NCI-H2107 (cell line): Measurements from ENCODE around the gene ZNF358.

Experiments
- DNase-seq: peaks from one replicate; lab custom pipeline; 2025; lab: John Stamatoyannopoulos, UW

Gene ZNF358

DNA sequence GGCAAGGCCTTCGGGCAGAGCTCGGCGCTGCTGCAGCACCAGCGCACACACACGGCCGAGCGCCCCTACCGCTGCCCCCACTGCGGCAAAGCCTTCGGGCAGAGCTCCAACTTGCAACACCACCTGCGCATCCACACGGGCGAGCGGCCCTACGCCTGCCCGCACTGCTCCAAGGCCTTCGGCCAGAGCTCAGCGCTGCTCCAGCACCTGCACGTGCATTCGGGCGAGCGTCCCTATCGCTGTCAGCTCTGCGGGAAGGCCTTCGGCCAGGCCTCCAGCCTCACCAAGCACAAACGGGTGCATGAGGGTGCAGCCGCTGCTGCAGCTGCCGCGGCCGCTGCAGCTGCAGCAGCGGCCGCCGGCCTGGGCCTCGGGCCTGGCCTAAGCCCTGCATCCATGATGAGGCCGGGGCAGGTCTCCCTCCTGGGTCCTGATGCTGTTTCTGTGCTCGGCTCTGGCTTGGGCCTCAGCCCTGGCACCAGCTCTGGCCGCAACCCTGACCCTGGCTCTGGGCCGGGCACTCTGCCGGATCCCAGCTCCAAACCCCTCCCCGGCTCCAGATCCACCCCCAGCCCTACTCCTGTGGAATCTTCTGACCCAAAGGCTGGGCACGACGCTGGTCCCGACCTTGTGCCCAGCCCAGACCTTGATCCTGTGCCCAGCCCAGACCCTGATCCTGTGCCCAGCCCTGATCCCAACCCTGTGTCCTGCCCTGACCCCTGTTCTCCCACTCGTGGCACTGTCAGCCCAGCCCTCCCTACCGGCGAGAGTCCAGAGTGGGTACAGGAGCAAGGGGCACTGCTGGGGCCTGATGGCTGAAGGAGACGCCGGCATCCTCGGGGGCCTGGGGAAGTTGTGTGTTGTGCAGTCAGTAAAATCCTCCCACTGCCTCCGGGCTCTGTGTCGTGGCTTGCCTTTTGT lies 4.5 kb downstream of the ZNF358 start:
- no peak for DNase-seq

DNA sequence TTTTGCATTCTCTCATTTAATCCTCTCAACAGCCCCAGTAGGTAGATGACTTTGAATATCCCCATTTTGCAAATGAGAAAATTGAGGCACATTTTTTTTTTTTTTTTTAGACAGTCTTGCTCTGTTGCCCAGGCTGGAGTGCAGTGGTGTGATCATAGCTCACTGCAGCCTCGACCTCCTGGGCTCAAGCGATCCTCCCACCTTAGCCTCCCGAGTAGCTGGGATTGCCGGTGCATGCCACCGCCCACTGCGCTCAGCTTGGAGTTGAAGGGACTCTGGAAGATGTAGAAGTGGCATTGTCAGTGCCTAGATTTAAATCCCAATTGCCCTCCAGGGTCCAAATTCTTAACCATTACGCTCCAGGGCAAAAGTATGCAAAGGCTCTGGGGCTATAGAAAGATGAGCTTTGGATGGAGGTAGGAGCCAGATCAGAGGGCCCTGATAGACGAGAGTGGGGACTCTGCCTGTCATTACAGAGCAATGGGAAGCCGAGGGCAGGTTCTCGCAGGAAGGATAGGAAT lies 5.7 kb downstream of the ZNF358 start:
- DNase-seq = no peak

DNA sequence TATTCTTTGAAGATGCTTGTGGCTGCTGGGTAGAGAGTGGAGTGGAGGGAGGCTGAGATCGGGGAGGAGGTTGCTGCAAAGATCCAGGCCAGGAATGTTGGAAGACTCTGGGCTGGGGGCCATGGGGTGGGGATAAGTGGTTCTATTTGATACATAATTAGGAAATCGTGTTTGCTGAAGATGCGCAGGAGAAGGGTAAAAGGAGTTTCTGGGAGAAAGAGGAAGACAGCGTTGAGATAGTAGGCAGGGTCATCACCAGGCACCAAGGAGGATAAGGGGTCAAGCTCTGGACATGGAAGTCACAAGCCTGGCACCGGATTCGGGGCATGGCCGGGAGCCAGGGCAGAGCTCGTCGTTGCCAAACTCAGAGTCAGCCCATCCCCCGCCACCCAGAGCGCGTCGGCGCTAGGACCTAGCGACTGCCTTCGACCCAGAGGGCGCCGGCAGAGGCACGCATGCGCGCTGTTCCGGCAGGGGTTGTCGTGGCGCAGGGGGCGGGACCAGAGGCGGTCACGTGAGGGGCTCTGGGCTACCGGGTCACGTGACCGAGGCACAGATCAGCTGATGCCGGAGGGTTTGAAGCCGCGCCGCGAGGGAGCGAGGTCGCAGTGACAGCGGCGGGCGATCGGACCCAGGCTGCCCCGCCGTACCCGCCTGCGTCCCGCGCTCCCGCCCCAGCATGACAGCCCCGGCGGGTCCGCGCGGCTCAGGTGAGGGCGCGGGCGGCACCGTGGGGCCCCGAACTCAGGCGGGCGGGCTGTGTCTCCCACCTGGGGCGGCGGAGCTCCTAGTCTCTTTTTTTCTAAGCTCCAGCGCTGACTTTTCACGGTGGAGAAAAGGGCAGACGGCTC lies 6.4 kb downstream of the ZNF358 start, which contains the start of gene MCOLN1:
MCOLN1 (plus strand) TSS at position 553 of the 851 bp plus-strand sequence; CDS start at position 680, 127 bp downstream.
- peak; percentile 98 for DNase-seq

DNA sequence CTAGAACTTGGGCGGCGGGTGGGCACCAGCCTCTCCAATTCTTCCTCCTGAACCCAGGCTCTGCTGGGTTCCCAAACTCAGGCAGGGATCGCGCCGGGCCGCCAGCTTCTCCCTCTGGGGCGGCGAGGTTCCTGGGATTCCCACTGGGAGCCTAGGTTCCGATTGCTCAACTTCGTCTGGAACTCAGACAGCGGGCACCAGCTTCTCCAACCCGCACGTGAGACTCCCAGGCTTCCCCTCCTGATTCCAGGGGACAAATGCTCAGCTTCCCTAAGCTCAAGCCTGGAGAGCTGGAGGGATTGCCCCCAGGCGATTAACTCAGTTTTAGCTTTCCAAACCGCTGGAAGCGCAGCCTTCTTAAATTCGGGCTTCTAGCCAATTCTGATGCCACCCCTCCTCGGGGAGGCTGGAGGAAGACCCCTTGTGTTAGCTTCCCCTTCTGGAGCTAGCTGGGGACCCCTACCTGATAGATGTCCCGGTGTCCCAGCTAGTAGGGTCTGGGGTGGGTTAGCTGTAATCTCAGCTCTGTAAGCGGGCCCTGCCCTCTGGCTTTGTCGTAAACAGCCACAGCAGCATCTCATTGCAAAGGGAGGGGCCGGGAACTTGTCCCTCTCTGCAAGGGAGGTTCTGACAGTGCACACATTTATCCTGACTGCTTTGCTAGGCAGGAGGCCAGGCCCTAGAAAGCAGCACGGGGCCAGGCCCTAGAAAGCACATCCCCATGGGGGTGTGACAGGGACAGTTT lies 7.2 kb downstream of the ZNF358 start:
- no peak for DNase-seq

DNA sequence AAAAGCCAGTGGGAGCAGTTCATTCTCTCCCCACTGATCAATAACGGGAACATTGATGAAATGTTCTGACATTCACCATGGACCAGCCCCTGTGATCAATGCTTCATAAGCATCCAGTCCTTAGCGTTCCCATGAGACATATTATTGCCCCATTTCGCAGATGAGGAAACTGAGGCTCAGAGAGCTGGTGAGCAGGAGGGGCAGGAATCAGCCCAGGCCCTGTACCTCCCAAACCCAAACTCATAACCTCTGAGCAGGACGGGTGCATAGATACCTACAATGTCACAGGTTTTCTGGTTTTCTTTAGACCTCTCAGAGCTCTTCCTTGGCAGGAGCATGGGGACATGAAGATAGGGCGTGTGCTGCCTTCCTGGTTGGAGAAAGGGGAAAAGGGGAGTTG lies 8.6 kb downstream of the ZNF358 start:
- DNase-seq = no peak

DNA sequence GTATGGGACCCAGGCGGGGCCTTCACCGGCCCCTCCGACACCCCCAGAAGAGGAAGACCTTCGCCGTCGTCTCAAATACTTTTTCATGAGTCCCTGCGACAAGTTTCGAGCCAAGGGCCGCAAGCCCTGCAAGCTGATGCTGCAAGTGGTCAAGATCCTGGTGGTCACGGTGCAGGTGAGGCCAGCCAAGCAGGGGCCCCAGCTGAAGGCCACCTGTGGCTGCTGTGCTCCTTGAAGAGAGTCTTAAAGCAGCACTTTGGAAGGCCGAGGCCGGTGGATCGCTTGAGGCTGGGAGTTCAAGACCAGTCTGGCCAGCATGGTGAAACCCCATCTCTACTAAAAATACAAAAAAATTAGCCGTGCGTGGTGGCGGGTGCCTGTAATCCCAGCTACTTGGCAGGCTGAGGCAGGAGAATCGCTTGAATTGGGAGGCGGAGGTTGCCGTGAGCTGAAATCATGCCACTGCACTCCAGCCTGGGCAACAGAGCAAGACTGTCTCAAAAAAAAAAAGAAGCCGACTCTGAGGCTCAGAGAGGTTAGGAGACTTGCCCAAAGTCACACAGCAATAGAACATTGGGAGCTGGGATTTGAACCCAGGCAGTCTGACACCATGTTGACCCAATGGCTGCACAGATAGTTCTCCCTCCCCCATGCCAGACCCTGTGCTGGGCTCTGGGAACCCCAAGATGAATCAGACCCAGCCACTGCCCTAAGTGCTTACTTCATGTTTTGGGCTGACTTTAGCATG lies 9.3 kb downstream of the ZNF358 start:
- DNase-seq = no peak

DNA sequence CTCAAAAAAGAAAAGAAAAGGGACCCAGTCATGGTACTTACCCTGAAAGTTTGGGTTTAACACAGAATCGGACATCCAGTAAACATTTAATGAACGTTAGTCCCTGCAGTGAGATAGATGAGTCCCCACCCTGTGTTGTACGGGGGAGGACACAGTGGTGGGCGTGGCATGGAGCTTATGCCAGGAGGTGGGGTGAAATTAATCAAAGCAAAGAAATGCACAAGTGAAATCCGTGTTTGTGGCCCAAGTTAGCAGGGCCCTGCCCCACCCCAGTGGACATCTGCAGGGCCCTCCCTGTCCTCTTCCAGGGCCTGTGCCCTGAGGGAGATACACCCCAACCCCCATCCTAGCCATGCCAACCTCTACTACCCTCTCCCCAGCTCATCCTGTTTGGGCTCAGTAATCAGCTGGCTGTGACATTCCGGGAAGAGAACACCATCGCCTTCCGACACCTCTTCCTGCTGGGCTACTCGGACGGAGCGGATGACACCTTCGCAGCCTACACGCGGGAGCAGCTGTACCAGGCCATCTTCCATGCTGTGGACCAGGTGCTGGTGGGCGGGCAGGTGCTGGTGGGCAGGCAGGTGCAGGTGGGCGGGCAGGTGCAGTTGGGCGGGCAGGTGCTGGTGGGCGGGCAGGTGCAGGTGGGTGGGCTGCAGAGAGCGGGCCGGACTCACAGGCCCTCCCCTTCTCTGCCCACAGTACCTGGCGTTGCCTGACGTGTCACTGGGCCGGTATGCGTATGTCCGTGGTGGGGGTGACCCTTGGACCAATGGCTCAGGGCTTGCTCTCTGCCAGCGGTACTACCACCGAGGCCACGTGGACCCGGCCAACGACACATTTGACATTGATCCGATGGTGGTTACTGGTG lies 10.4 kb downstream of the ZNF358 start:
- DNase-seq = no peak

DNA sequence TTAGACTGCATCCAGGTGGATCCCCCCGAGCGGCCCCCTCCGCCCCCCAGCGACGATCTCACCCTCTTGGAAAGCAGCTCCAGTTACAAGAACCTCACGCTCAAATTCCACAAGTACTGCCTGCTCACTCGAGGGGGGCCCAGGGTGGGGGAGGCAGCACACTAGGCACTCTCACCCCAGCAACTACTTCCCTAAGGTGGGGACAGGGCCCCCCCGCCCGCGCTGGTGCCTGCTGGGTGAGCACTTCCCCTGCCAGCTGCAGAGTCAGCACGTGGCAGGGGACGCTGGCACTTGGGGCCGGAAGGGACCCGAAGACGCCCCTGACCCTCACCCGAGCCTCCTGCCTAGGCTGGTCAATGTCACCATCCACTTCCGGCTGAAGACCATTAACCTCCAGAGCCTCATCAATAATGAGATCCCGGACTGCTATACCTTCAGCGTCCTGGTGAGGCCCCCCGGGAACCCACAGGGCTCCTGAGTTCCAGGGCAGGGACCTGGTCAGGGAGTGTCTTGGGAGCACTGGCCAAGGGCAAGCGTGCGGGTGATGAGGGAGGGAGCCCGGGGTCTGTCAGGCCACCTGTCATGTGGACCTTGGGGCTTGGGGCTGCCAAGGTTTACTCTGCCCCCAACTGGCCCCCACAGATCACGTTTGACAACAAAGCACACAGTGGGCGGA lies 11.8 kb downstream of the ZNF358 start:
- DNase-seq = no peak

DNA sequence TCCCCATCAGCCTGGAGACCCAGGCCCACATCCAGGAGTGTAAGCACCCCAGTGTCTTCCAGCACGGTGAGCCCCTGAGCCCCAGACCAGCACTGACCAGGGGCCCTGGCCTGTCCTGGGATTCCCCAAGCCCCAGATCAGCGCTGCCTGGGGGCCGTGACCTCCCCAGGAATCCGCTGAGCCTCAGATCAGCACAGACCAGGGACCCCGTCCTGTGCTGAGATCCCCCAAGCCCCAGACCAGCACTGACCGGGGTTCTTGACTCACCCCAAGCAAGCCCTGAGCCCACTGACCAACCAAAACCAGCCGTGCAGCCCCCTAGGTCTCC lies 12.3 kb downstream of the ZNF358 start:
- no peak for DNase-seq

DNA sequence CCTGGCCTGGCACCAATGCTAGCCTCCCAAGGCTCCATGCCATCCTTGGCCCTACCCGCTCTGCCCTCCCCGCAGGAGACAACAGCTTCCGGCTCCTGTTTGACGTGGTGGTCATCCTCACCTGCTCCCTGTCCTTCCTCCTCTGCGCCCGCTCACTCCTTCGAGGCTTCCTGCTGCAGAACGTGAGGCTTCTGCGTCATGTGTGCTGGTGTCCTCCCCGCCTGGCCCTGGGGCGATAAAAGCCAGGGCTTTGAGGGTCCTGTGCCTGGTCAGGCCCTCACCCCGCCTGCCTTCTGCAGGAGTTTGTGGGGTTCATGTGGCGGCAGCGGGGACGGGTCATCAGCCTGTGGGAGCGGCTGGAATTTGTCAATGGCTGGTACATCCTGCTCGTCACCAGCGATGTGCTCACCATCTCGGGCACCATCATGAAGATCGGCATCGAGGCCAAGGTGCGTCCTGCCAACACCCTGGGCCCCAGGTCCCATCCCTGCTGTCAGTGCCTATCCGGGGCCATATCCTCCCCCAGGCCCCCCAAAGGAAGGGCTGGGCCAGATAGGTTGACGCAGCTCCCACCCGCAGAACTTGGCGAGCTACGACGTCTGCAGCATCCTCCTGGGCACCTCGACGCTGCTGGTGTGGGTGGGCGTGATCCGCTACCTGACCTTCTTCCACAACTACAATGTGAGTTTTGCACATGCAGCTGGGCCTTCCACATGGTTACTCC lies 12.8 kb downstream of the ZNF358 start:
- no peak for DNase-seq

DNA sequence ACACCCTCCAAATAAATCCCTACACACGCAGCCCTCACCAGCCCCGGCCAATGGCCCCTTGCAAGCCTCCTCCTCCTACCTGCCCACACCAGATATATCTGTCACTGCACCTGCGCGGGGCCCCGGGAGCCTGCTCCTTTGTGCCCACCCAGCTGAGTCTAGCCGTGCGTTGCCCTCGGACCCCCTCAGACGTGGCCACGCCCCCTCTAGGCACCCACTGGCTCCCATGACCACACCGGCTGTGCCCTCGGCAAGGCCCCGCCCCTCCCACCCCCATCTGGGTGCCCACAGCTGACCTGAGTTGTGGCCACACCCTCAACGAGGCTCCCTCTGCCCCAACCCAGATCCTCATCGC lies 13.3 kb downstream of the ZNF358 start:
- no peak for DNase-seq

DNA sequence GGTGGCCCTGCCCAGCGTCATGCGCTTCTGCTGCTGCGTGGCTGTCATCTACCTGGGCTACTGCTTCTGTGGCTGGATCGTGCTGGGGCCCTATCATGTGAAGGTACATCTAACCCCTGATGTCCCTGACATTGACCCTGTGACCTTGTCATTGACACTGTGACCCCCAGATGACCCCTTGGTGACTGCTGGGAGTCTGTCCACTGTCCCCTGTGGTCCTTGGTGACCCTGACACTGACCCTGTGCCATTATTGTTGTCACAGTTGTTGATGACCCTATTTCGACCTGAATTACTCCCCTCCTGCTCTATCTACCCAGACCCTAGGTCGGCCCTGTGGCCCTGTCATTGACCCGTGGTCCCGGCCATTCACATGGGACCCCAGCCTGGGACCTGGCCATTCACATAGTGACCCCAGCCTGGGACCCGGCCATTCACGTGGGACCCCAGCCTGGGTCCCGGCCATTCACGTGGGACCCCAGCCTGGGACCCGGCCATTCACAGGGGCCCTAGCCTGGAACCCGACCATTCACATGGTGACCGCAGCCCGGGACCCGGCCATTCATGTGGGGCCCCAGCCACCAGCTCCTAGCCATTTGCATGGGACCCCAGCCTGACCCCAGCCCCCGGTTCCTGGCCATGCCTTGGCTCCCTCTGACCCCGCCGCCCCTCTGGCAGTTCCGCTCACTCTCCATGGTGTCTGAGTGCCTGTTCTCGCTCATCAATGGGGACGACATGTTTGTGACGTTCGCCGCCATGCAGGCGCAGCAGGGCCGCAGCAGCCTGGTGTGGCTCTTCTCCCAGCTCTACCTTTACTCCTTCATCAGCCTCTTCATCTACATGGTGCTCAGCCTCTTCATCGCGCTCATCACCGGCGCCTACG lies 13.9 kb downstream of the ZNF358 start:
- DNase-seq = no peak

DNA sequence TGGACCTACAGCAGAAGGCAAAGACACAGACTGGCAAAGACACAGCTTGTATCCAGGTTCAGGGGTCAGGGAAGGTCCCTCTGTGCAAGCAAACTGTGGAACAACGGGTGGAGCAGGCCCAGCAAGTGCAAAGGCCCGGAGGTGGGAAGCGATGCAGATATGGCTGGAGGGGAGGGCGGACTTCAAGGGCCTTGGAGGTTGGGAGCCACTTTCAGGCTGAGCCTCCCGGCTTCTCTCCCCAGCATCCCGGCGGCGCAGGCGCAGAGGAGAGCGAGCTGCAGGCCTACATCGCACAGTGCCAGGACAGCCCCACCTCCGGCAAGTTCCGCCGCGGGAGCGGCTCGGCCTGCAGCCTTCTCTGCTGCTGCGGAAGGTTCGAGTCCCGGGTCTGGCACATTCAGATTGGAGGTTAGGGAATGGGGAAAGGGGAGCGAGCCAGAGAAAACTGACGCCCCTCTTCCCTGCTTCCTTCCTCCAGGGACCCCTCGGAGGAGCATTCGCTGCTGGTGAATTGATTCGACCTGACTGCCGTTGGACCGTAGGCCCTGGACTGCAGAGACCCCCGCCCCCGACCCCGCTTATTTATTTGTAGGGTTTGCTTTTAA lies 17.5 kb downstream of the ZNF358 start:
- DNase-seq = no peak

DNA sequence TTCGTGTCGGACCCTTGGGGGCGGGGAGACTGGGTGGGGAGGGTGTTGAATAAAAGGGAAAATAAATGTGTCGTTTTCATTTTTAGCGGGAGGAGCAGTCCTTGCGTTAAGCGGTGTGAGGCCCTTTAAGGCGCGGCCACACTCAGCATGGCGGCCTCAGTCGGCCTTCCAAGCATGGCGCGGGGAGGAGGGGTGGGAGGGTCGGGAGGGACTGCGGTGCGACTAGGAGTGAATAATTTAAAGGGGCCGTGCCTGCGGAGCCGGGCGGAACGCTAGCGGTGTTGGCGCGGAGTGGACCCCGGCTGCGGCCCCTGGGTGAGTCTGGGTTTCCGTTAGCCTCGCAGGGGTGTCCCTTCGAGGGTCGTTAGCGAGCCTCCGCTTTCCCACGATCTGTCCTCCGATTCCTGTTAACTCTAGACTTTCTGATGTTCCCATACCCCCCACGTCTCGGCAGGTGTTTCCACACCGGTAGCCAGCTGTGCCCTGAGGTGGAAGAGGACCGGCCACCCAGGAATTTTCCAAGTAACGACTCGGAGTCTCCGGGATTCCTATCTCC lies 18.1 kb downstream of the ZNF358 start:
- peak; percentile 81 for DNase-seq

DNA sequence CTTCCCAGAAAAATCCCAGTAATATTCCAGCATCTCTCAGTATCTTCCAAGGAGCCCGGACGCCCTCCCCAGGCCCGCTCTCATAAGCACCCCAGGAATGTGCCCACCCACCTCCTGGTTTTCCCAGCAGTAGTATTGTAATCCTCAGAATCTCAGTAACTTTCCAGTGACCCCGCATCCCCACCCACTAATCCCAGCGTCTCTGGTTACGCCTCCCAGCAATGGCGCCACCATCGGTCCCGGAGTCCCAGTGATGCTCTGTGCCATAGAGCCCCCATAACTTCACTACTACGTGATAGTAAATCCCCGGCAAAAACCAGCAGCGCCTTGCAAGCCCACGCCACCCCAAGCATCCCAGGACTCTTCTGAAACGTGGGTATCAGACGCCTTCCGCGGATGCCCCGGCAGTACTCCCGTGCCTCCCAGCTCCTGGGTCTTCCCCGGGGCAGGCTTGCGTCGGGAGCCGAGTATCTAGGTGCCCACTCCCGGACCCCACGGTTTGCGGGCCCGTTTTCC lies 18.7 kb downstream of the ZNF358 start:
- DNase-seq = no peak

DNA sequence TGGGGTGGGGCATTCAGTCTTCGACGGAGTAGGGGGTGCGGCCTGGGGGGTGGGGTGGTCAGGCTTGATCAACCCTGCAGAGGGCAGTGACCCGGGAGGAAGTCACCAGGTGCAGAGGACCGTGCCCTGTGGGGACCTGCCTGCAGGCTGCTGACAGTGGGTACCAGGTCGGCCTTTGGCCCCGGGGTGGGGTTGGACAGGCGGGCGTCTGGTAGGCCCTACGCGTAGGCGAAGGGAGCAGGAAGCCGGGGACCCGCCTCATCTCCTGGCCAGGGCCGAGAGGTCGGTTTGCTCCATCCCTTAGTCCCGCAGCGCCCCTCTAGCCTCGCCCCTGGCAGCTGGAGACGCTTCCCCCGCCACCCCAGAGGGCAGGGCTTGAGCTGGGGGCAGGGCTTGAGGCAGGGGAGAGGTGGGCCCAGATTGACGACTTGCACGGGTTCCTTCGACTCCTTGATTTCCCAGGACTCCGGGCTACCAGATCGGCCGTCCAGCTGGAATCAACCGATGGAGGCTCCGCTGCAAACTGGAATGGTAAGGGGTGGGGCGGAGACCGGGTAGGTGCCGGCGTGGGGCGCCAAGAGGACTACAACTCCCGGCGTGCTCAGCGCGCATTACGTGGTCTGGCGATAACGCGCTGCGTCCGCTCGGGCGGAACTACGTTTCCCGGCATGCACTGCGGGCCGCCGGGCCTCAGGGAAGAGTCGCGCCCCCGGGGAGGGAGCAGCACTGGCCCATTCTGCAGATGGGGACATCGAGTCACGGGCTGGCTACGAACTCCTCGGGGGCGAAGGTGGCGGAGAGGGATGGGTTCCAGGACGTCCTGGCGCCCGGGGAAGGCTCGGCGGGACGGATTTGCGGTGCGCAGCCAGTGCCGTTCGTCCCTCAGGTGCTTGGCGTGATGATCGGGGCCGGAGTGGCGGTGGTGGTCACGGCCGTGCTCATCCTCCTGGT lies 19.4 kb downstream of the ZNF358 start, which contains the start of gene PNPLA6:
PNPLA6 (plus strand) TSS at position 671 of the 951 bp plus-strand sequence; CDS start at position 743, 72 bp downstream.
- DNase-seq = peak; percentile 89
